ENCODE results near the gene FCRL2.

- TF ChIP-seq CTCF (IDR thresholded peaks at IDR 0.05) (no peak), POLR2A (IDR thresholded peaks at IDR 0.05) (no peak)
Measured at GRCh38 chr1:157776971-157777391, at the start of gene FCRL2.
